MM.1S (cell line): ENCODE data around the gene TNRC6C.

ENCODE experiments used
- DNase-seq: peaks from one replicate; pipeline ENCODE4 v3.0.0-alpha.2; 2015
- H2AFZ ChIP-seq: fragments of 300-600 bp; sonication (generic); 2 replicates; pipeline ENCODE4 v1.6.0; 2016; ENCODE audit warnings: antibody characterized with exemption, low read length
- H3F3A ChIP-seq: fragments of 300-600 bp; sonication (generic); 2 replicates; pipeline ENCODE4 v1.6.1; 2016; ENCODE audit warnings: mild to moderate bottlenecking, antibody characterized with exemption, low read length, moderate library complexity, mixed read lengths; ENCODE audit not compliant: insufficient read depth
- H3K27ac ChIP-seq: fragments of 300-600 bp; sonication (generic); 2 replicates; pipeline ENCODE4 v1.5.1; 2016; ENCODE audit warnings: mild to moderate bottlenecking, low read length
- H3K27me3 ChIP-seq: fragments of 300-600 bp; sonication (generic); replicated peaks from 2 replicates; pipeline ENCODE4 v1.6.0; 2016; ENCODE audit warnings: low read length; ENCODE audit not compliant: insufficient read depth
- H3K36me3 ChIP-seq: fragments of 300-600 bp; sonication (generic); replicated peaks from 2 replicates; pipeline ENCODE4 v1.6.1; 2016; ENCODE audit warnings: mild to moderate bottlenecking, low read length, mixed read lengths; ENCODE audit not compliant: insufficient read depth
- H3K4me1 ChIP-seq: fragments of 300-600 bp; sonication (generic); 2 replicates; pipeline ENCODE4 v1.6.1; 2016; ENCODE audit warnings: low read length, mixed read lengths
- H3K4me2 ChIP-seq: fragments of 300-600 bp; sonication (generic); 2 replicates; pipeline ENCODE4 v1.6.0; 2016; ENCODE audit warnings: low read depth, low read length
- H3K4me3 ChIP-seq: fragments of 300-600 bp; sonication (generic); 2 replicates; pipeline ENCODE4 v1.5.1; 2016; ENCODE audit warnings: low read length, mixed read lengths
- H3K79me2 ChIP-seq: fragments of 300-600 bp; sonication (generic); 2 replicates; pipeline ENCODE4 v1.6.1; 2016; ENCODE audit warnings: mixed run types, low read length, mixed read lengths
- H3K9ac ChIP-seq: fragments of 300-600 bp; sonication (generic); 2 replicates; pipeline ENCODE4 v1.6.1; 2016; ENCODE audit warnings: low read length, mixed read lengths
- H3K9me2 ChIP-seq: fragments of 300-600 bp; sonication (generic); replicated peaks from 2 replicates; pipeline ENCODE4 v1.6.1; 2016; ENCODE audit warnings: mild to moderate bottlenecking, low read length, mixed read lengths; ENCODE audit not compliant: insufficient read depth
- H3K9me3 ChIP-seq: fragments of 300-600 bp; sonication (generic); replicated peaks from 2 replicates; pipeline ENCODE4 v1.6.1; 2016; ENCODE audit warnings: mild to moderate bottlenecking, low read length, mixed read lengths; ENCODE audit not compliant: insufficient read depth
- H4K20me1 ChIP-seq: fragments of 300-600 bp; sonication (generic); 2 replicates; pipeline ENCODE4 v1.6.1; 2016; ENCODE audit warnings: mild to moderate bottlenecking, low read length, moderate library complexity, mixed read lengths; ENCODE audit not compliant: insufficient read depth
- EZH2 ChIP-seq: fragments of 300-600 bp; sonication (generic); optimal IDR thresholded peaks from 2 replicates; pipeline ENCODE3; 2017; ENCODE audit warnings: low read depth, mild to moderate bottlenecking, antibody characterized with exemption, low read length, mixed read lengths
- EZH2phosphoT487 ChIP-seq: fragments of 300-600 bp; sonication (generic); IDR thresholded peaks from 2 replicates; pipeline ENCODE4 v1.6.1; 2018; ENCODE audit warnings: antibody characterized with exemption, low read length
- TF ChIP-seq, protein P1 (sequence below): fragments of 300-600 bp; sonication (generic); IDR thresholded peaks from 2 replicates; pipeline ENCODE4 v1.5.1; 2016; ENCODE audit warnings: antibody characterized with exemption, low read length, mixed read lengths

The TNRC6C gene

DNA sequence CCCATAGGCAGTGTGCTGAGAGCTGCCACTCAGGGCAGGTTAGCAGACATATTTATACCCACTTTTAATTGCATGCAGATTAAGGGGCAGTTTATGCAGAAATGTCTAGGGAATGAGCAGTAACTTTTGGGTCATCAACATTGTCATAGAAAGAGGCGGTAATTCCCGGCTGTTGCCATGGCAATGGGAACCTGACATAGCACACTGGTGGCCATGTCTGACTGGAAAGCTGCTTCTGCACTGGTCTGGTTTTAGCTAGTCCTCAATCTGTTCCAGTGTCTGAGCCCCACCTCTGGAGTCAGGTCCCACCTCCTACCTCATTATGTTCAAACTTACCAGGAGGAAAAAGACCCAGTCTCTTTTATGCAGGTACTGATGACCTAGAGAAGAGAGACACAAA is 31.5 kb upstream of the TNRC6C start:
- H3K9me3 ChIP-seq, result no peaks in the 10 kb centered on the region
- H3K4me3 ChIP-seq, result no peak overlapping the region
- H3K9ac ChIP-seq, result no peak overlapping the region
- no peak overlapping the region for H3K27ac ChIP-seq
- DNase-seq, result no peak
- H4K20me1 ChIP-seq, result no peaks in the 10 kb centered on the region
- H3K27me3 ChIP-seq, result peaks cover 83% of the 10 kb centered on the region
- TF ChIP-seq EZH2 (no peak), EZH2phosphoT487 (no peak)
- TF ChIP-seq, protein P1, sequence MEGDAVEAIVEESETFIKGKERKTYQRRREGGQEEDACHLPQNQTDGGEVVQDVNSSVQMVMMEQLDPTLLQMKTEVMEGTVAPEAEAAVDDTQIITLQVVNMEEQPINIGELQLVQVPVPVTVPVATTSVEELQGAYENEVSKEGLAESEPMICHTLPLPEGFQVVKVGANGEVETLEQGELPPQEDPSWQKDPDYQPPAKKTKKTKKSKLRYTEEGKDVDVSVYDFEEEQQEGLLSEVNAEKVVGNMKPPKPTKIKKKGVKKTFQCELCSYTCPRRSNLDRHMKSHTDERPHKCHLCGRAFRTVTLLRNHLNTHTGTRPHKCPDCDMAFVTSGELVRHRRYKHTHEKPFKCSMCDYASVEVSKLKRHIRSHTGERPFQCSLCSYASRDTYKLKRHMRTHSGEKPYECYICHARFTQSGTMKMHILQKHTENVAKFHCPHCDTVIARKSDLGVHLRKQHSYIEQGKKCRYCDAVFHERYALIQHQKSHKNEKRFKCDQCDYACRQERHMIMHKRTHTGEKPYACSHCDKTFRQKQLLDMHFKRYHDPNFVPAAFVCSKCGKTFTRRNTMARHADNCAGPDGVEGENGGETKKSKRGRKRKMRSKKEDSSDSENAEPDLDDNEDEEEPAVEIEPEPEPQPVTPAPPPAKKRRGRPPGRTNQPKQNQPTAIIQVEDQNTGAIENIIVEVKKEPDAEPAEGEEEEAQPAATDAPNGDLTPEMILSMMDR, result no peak
- no peaks in the 10 kb centered on the region for H3F3A ChIP-seq
- no peaks in the 10 kb centered on the region for H3K9me2 ChIP-seq
- no peaks in the 10 kb centered on the region for H3K79me2 ChIP-seq
- H3K4me2 ChIP-seq, result no peak overlapping the region
- no peaks in the 10 kb centered on the region for H3K36me3 ChIP-seq
- peaks cover 15% of the 10 kb centered on the region for H3K4me1 ChIP-seq
- no peak overlapping the region for H2AFZ ChIP-seq

DNA sequence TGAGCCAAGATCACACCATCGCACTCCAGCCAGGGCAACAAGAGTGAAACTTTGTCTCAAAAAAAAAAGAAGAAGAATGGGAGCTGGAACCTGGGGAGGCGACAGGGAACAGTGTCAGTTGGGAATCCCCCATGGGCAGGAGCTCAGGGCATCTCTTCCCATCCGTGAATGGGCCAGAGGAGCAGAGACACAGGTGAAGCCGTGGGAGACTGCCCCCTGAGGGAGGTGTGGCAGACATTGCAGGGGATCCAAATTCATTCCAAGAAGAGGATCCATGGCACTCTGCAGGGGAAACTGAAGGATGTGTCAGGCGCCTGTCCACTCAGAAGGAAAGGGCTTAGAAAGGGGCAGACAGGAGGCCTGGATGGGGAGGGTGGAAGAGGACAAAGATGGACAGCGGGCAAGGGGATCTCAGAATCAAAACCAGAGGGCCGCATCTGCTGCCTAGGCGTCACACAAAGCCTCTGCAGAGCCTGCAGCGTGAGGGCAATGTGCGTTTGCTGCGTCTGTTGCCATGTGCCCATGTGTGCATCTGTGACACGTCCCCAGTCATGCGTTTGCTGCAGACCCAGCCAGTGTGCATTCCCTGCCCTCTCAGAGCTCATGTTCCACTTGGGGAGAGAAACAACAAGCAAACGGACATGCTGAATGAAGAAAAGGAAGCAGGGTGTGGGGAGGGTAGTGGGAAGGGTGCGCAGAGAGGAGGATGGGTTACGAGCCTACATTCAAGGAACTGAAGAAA is 30.6 kb upstream of the TNRC6C start:
- no peaks in the 10 kb centered on the region for H3F3A ChIP-seq
- peaks cover 15% of the 10 kb centered on the region for H3K4me1 ChIP-seq
- H3K4me2 ChIP-seq, result no peak overlapping the region
- no peaks in the 10 kb centered on the region for H3K9me2 ChIP-seq
- TF ChIP-seq, protein P1, result no peak
- TF ChIP-seq EZH2phosphoT487 (no peak), EZH2 (no peak)
- H3K27ac ChIP-seq, result no peak overlapping the region
- H3K79me2 ChIP-seq, result no peaks in the 10 kb centered on the region
- H3K27me3 ChIP-seq, result peaks cover 73% of the 10 kb centered on the region
- H3K9ac ChIP-seq, result no peak overlapping the region
- no peak for DNase-seq
- no peak overlapping the region for H3K4me3 ChIP-seq
- no peak overlapping the region for H2AFZ ChIP-seq
- H3K36me3 ChIP-seq, result no peaks in the 10 kb centered on the region
- H4K20me1 ChIP-seq, result no peaks in the 10 kb centered on the region
- H3K9me3 ChIP-seq, result no peaks in the 10 kb centered on the region

GRCh38 chr17:77928519-77929179 is 29.9 kb upstream of the TNRC6C start:
- Histone ChIP-seq H2AFZ (no peak overlapping the region), H3K9me3 (no peaks in the 10 kb centered on the region), H4K20me1 (no peaks in the 10 kb centered on the region), H3K36me3 (no peaks in the 10 kb centered on the region), H3K27me3 (peaks cover 72% of the 10 kb centered on the region), H3K9me2 (no peaks in the 10 kb centered on the region), H3K4me1 (peaks cover 10% of the 10 kb centered on the region), H3K27ac (no peak overlapping the region), H3K9ac (no peak overlapping the region), H3K4me3 (no peak overlapping the region), H3F3A (no peaks in the 10 kb centered on the region), H3K4me2 (no peak overlapping the region), H3K79me2 (no peaks in the 10 kb centered on the region)
- TF ChIP-seq, protein P1, result no peak
- TF ChIP-seq EZH2phosphoT487 (no peak), EZH2 (no peak)
- no peak for DNase-seq
